GM18508 (cell line): ENCODE measurements around the gene CCNI.

Experiments used
- ATAC-seq: cut with Tn5 transposase; IDR thresholded peaks from one replicate; pipeline ENCODE4 v1.9.1; 2021; ENCODE audit warnings: moderate number of reproducible peaks; ENCODE audit not compliant: insufficient read depth, unreplicated experiment

The CCNI gene

DNA sequence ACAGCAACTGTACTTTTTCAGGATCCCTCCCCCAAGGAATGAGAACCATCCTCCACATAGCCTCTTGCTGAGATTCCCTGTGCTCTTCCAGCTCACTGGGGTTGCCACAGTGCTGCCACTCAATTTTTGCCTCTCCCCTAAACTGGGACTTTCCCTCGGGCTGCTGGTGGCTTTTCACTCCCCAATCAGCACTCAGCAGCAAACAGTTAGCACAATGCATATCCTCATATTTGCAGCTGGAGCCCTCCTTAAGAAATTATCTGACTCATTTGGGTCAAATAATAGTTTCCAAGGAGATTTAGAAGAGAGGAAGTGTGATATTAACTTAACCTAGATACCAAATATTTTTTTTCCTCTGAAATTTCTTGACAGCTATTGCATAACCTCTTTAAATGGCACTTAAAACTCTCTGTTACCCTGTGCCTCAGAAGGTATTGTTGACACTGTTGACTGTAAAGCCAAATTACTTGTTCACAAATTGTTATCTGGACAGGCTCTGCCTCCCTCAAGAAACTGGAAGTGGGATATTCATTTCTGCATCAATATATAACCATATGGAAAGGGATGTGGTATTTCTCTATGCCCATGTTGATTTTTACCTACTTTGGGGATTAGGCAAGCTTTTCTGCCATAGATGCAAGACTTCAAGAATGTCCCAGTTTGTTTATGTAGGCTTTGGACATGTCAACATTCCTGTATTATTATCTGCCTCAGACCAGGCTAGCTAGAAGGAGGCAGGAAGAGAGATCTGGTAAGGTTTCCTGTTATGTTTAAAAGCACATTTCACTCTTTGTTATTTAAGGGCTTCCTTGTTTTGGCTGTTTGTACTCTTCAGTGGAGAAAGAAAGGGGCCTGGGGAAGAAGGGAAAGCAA, 68.2 kb downstream of the CCNI start:
- peak; percentile 78 for ATAC-seq

DNA sequence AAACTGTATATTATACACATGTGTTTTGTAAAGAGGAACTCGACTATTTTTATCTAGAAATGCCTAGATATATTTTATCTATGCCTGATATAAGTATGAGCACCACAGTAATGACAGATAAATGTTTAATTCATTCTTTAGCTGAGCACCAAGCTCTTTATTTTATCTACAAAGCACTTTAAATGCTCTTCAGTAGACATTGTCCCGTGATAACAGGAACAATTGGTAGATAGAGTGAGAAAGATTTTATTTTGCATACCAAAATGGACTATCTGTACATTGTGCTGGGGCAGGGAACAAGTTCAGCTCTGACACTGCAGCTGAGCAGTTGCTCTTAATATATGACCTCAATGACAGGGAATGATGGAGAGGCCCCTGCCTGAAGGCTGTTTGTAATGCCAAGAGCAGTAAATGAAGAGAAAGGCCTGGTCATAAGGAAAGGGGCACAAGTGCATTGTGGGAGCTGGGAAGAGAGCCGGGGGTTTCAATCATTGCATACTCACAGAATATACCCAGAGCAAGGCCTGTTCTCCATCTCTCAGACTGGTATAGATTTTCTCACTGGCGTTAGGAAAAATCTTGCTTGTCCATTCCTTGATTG, 68.9 kb downstream of the CCNI start:
- no peak for ATAC-seq

DNA sequence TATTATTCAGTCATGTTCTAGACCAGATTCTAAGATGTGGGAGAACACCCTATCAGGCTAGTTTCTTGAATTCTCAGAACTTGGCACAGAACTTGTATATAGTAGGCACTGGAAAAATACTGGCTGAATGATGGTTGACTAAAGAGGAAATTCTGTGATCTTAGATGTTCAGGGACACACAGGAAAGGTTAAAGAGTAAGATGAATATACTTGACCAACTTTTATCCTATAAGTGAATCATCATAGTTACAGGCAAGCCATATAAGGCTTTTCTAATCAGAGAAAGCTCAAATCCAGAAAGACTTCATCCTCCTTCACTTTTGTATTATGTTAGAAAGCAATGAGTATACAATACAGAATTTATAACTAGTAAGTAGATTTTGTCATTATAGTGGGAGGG, 72.4 kb downstream of the CCNI start:
- ATAC-seq: no peak

DNA sequence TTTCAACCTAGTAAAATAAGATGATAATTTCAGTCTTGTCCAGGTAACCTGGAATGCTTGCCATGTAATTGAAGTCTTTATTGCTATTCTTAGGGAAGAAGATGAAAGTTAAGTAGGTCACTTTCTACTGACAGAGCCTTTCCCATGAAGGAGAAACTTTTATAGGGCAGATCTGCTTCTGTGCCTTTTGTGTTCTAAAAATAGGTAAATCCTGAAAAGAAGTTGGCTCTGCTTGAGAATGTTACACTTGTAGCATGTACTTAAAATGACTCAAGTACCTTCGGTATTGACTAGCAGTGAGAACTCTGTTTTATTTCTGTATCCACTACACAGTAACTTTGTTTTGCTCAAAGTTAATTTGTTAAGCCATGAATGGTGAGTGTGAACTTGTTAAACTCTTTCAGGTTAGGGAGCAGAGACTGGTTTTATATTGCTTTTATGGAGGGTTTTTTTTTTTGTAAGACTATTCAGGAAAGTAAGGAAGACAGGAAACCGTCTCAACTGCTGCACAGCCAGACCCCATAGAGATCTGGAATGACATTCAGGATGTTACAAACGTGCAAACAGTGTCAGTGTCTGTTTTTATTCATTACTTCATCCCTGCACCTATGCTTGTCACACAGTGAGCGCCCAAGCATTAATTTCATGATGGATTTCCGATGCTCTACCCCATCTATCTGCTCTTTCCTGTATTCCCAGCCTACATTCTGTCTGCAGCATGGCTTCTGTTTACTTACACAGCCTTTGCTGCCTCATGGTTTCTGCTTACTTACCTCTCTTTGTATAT, 73.3 kb downstream of the CCNI start:
- no peak for ATAC-seq

DNA sequence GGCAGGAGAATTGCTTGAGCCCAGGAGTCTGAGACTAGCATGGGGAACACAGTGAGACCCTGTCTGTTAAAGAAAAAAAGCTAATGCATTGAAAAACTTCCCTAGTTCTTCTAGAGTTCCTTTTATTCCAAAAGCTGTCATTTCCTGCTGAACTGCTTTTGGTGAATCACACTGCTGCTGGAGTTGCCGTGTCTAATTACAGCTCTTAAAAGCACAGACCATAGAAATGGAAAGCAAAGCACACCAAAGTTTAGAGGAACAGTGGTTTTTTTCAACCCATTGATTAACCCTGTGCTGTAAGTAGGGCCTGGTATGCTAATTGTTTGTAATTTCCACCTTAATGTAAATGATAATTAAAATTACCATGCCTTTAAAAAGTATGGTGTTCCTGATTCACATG, 73.9 kb downstream of the CCNI start:
- ATAC-seq: no peak

DNA sequence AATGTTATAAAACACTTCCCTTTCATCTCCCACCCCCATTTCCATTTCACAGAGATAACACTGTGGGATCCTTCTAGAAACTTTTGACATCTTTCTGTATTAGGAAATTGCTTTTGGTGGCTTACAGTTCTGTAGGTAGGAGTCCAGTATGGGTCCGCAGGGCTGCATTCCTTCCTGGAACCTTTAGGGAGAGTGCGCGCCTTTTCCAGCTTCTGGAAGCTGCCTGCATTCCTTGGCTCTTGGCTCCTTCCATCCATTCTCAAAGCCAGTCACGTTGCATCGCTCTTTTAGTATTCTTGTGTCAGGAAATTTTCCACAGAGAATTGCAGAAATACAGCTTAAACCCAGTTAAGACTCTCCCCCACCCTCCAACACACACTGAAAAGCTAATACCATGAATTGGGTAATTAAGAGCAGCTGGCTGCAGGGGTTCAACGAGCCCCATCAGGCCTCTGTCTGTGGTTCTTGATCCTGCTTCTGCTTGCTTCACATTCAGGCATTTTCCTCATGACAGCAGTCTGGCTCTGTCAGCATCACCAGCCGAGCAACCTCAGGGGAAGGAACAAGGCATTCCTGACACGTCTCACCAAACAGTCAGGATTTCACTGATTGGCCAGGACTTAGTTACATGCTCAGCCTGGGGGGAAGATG, 77.4 kb downstream of the CCNI start:
- ATAC-seq: no peak

DNA sequence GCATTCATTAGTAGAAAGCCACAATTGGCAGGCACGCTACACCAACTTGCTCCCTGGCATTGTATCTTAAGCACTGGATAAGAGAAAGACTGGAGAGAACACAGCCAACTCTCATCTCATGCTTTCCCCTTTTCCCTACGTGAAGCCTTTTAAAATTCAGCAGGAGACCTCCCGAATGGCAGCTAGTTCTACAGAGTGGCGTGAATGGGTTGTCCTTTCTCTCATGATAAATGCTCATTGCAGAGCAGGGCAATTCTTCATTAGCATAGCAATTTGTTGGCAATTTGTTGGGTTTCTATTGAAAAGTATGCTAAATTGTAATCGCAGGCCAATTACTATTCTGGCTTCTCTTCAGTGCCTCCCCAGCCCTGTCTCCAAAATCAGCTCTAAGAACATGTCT, 78.3 kb downstream of the CCNI start:
- no peak for ATAC-seq
